Measurements from ENCODE around the gene PCBD2.
"Not testable (repeated sequence)": the region's sequence is repeated elsewhere in the genome, so short reads cannot be mapped to it uniquely, and the experiment has no call there.

PCBD2 gene

DNA sequence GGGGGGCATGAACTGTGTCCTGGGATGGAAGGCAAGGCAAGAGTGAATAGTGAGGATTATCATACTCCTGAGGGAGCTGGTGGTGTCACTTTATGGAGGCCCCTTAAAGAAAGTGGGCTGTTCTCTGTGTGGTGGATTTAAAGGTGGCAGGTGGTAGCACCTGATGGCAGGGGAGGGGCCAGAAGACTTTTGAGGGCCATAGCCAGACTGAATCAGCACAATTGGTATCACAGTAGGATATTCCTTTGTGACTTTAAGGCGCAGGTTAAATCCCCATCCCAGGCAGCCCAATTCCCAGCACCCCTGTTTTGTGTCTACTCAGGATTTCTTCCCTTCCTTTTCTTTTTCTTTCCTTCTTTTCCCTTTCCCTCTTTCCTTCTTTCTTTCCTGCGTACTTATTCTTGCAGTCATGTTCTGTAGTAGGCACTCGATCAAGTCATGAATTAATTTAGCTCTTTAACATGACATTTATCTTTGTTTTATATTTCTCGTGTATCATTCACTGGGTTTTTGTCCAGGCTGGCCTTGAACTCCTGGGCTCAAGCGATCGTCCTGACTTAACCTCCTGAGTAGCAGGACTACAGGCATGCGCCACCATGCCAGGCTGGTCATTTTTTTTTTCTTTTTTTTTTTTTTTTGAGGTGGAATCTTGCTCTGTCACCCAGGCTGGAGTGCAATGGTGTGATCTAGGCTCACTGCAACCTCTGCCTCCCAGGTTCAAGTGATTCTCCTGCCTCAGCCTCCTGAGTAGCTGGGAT lies 11.0 kb upstream of the PCBD2 start:
- H3K4me3 ChIP-seq (replicated peaks; ENCODE audit: low read depth, low read length) = no peak overlapping the region
- DNase-seq (ENCODE audit: extremely low read depth, insufficient read length) = no peak
- H3K27me3 ChIP-seq (replicated peaks; ENCODE audit: control insufficient read depth, insufficient read depth, low read length) = no peaks in the 10 kb centered on the region
- H3K36me3 ChIP-seq (ENCODE audit: control insufficient read depth, insufficient read depth, low read length) = peaks cover 3% of the 10 kb centered on the region
- no peak for TF ChIP-seq CTCF (IDR thresholded peaks at IDR 0.05; ENCODE audit: insufficient read depth, low read length, poor library complexity, severe bottlenecking)

DNA sequence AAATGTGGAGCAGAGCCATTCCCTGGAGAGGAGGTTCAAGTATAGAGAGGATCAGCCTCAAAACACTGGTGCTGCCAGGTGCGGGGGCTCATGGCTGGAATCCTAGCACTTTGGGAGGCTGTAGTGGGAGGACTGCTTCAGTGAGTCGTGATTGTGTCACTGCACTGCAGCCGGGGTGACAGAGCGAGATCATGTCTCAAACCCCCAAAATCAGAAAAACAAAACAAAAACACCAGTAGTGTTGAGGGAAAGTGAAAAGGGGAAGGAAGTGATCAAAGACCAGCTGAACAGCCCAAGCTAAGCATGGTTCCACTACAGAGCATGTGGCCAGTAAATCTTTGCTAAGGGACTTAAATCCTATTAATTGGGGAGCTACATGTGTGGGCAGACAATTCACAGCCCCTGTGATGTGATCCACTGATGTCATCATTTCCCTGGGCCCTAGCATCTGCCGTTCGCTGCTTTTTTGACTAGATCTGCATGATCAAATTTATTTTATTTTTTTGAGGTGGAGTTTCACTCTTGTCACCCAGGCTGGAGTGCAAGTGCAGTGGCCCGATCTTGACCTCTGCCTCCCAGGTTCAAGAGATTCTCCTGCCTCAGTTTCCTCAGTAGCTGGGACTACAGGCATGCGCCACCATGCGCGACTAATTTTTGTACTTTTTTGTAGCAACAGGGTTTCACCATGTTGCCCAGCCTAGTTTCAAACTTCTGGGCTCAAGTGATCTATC lies 2.7 kb upstream of the PCBD2 start:
- no peak for TF ChIP-seq CTCF (IDR thresholded peaks at IDR 0.05; ENCODE audit: insufficient read depth, low read length, poor library complexity, severe bottlenecking)
- no peaks in the 10 kb centered on the region for H3K27me3 ChIP-seq (replicated peaks; ENCODE audit: control insufficient read depth, insufficient read depth, low read length)
- peak overlapping the region; percentile 15; the same call in 1 of the 2 replicates for H3K4me3 ChIP-seq (replicated peaks; ENCODE audit: low read depth, low read length)
- DNase-seq (ENCODE audit: extremely low read depth, insufficient read length) = peak; percentile 70
- no peaks in the 10 kb centered on the region; the same call in 1 of the 2 replicates for H3K36me3 ChIP-seq (ENCODE audit: control insufficient read depth, insufficient read depth, low read length)

DNA sequence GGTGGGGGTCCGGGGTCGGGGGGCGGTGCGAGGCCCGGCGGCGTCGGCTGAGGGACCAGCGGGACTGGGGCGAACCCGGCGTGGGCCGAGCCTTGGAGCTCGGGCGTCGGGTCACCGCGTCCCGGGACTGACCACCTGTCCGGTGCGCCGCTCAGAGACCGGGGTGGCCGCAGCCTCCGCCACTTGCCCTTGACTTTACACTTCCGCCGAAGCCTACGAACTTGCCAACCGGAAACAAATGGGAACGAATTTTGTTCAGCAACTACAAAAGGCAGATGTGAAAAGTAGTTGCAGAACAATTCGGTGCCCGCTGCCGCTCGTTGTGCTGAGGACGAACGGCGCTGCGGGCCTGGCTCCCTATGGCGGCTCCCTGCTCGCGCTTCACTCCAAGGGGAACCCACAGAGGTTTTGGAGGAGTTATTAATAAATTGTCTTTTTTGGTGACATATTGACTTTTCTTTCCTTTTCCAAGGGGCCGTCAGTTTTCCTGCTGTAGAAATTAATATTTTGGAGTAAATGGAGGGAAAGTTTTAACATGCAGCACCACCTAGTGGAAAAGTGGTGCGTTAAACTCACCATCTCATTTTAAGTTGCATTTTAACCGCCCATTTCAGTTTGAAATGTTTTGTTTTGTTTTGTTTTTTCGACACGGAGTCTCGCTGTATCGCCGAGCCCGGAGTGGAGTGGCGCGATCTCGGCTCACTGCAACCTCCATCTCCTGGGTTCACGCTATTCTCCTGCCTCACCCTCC lies 490 bp downstream of the PCBD2 start:
- DNase-seq (ENCODE audit: extremely low read depth, insufficient read length) = no peak
- peak; percentile 55 for TF ChIP-seq CTCF (IDR thresholded peaks at IDR 0.05; ENCODE audit: insufficient read depth, low read length, poor library complexity, severe bottlenecking)

DNA sequence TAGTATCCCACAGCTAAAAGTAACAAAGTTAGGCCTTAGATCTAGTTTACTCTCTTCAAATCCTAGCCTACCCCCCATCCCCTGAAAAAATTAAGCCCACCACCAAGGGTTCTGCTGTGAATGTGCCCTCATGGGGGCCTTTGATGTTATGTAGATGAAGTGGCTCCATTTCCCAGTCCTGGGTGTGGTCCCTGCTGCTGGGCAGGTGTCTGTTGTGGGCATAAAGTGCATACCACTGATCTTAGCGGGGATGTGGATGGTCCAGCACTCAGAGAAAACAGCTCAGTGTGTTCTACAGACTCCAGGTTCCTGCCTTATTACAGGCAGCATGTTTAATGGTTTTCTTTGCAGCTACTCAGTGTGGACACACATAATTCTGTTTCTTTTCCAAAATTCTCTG lies 1.9 kb downstream of the PCBD2 start:
- no peaks in the 10 kb centered on the region for H3K27me3 ChIP-seq (replicated peaks; ENCODE audit: control insufficient read depth, insufficient read depth, low read length)
- peaks cover 4% of the 10 kb centered on the region; the same call in 1 of the 2 replicates for H3K36me3 ChIP-seq (ENCODE audit: control insufficient read depth, insufficient read depth, low read length)
- DNase-seq (ENCODE audit: extremely low read depth, insufficient read length) = no peak
- H3K4me3 ChIP-seq (replicated peaks; ENCODE audit: low read depth, low read length) = no peak overlapping the region
- TF ChIP-seq CTCF (IDR thresholded peaks at IDR 0.05; ENCODE audit: insufficient read depth, low read length, poor library complexity, severe bottlenecking) = no peak

More for the DNA sequence above, 490 bp downstream of the PCBD2 start:
- Histone ChIP-seq H3K27me3 (replicated peaks; ENCODE audit: control insufficient read depth, insufficient read depth, low read length) (no peaks in the 10 kb centered on the region), H3K36me3 (ENCODE audit: control insufficient read depth, insufficient read depth, low read length) (no peaks in the 10 kb centered on the region), H3K4me3 (replicated peaks; ENCODE audit: low read depth, low read length) (peak overlapping the region; percentile 71)

DNA sequence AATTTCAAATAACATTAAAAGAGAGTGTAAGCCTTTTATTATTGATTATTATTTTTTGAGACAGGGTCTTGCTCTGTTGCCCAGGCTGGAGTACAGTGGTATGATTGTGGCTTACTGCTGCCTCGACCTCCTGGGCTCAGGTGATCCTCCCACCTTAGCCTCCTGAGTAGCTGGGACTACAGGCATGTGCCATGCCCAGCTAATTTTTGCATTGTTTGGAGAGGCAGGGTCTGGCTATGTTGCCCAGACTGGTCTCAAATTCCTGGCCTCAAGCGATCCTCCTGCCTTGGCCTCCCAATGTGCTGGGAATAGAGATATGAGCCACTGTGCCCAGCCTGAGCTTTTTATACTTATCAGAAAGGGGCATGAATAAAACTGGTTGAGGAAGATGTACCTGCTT lies 5.8 kb downstream of the PCBD2 start:
- not testable (repeated sequence) for H3K36me3 ChIP-seq (ENCODE audit: control insufficient read depth, insufficient read depth, low read length); H3K4me3 ChIP-seq (replicated peaks; ENCODE audit: low read depth, low read length); DNase-seq (ENCODE audit: extremely low read depth, insufficient read length); H3K27me3 ChIP-seq (replicated peaks; ENCODE audit: control insufficient read depth, insufficient read depth, low read length)
